Esophagus muscularis mucosa (tissue), 4 donors: ENCODE results near the gene GIPC2. TPM values are rescaled to one million over a fixed set of nuclear protein-coding genes. Genes with fewer than 3 reads are reported as not detected.

Source experiments
- DNase-seq: peaks from one replicate; pipeline ENCODE4 v3.0.0-alpha.2; 2017; ENCODE audit errors: extremely low spot score
- H3K27ac ChIP-seq, 4 donors: fragments of 200-600 bp; sonication (generic); replicated peaks in 1 of 4; 1 replicate in 3 of 4; 2 replicates in 1 of 4; pipeline ENCODE4 v1.5.1; 2016 to 2019; ENCODE audit warnings: mild to moderate bottlenecking in 1 of 4
- H3K27me3 ChIP-seq, 4 donors: fragments of 200-600 bp; sonication (generic); one replicate each; pipeline versions ENCODE4 v1.5.1 to v1.6.0; 2016 to 2019
- H3K36me3 ChIP-seq, 4 donors: fragments of 200-600 bp; sonication (generic); one replicate each; pipeline ENCODE4 v1.5.1; 2016 to 2019
- H3K4me1 ChIP-seq, 4 donors: fragments of 200-600 bp; sonication (generic); one replicate each; pipeline ENCODE4 v1.5.1; 2016 to 2019
- H3K4me3 ChIP-seq, 4 donors: fragments of 200-600 bp; sonication (generic); 1 replicate in 2 of 4; 2 replicates in 2 of 4; pipeline ENCODE4 v1.5.1; 2016 to 2019; ENCODE audit warnings: mild to moderate bottlenecking in 4 of 4, moderate library complexity in 1 of 4
- H3K9me3 ChIP-seq, 4 donors: fragments of 200-600 bp; sonication (generic); 1 replicate in 3 of 4; 2 replicates in 1 of 4; pipeline ENCODE4 v1.5.1; 2016 to 2019
- EP300 ChIP-seq: sonication (generic); formaldehyde crosslinking; IDR thresholded peaks from one replicate; pipeline ENCODE4 v1.6.1; 2017; ENCODE audit warnings: antibody characterized with exemption
- POLR2A ChIP-seq: fragments of 450-650 bp; IDR thresholded peaks from one replicate; pipeline ENCODE4 v1.6.1; 2017; ENCODE audit warnings: antibody characterized with exemption, moderate library complexity, mild to moderate bottlenecking, low read depth
- POLR2AphosphoS5 ChIP-seq, 2 donors: sonication (generic); formaldehyde crosslinking; IDR thresholded peaks; one replicate each; pipeline ENCODE4 v1.6.1; 2017; ENCODE audit warnings: antibody characterized with exemption in 2 of 2
- WGBS: methylation state at CpG from one replicate; pipeline ENCODE4 v1.1.5; 2018; 5-methylcytosine and 5-hydroxymethylcytosine counted together
- intact Hi-C: fragments of 100-400 bp; cut with DNase I; formaldehyde crosslinking; loops from one replicate; pipeline ENCODE4 v1.15.1; 2023
- total RNA-seq, 4 donors: library from RNA; depleted of rRNA; stranded (reverse); fragments of >200 nt; gene quantifications; one replicate each; pipeline versions ENCODE4 v1.1.0 to v1.2.1, GENCODE V29; 2016
- TF ChIP-seq, protein P1 (sequence below), 3 experiments: fragments of 200-600 bp in 2 of 3; fragments of 450-650 bp in 1 of 3; sonication (generic) in 2 of 3; IDR thresholded peaks; one replicate each; pipeline ENCODE4 v1.5.1; 2017 to 2019; ENCODE audit warnings: antibody characterized with exemption in 3 of 3, mild to moderate bottlenecking in 2 of 3, moderate library complexity in 1 of 3

GIPC2 gene
- total RNA-seq, 4 donors from 2014 or later = 4.5 to 8.7 (median 6.8) TPM

DNA sequence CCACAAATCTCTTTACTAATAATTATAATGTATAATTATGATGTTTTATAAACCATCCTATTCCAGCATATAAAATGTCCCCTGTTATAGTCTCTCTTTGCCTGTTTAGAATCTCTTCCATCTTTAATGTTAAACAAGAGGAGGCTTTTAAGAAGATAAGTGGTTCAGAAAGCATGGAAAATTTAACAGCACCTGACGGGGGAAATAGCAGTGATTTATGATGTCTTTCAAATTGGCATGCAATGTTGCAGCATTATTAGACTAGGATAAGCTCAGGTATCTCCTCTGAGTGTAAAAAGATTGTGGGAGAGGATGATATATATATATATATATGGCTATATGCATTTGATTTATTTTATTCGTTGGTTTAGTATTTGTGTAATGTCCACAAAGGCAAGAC is 24.4 kb downstream of the GIPC2 start:
- no peaks in the 10 kb centered on the region for H3K27me3 ChIP-seq
- no peak for DNase-seq
- no peaks in the 10 kb centered on the region for H3K9me3 ChIP-seq
- no peak for TF ChIP-seq POLR2A
- no peak for TF ChIP-seq POLR2AphosphoS5 (IDR thresholded peaks at IDR 0.05)
- TF ChIP-seq, protein P1, sequence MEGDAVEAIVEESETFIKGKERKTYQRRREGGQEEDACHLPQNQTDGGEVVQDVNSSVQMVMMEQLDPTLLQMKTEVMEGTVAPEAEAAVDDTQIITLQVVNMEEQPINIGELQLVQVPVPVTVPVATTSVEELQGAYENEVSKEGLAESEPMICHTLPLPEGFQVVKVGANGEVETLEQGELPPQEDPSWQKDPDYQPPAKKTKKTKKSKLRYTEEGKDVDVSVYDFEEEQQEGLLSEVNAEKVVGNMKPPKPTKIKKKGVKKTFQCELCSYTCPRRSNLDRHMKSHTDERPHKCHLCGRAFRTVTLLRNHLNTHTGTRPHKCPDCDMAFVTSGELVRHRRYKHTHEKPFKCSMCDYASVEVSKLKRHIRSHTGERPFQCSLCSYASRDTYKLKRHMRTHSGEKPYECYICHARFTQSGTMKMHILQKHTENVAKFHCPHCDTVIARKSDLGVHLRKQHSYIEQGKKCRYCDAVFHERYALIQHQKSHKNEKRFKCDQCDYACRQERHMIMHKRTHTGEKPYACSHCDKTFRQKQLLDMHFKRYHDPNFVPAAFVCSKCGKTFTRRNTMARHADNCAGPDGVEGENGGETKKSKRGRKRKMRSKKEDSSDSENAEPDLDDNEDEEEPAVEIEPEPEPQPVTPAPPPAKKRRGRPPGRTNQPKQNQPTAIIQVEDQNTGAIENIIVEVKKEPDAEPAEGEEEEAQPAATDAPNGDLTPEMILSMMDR (IDR thresholded peaks at IDR 0.05) = no peak
- TF ChIP-seq EP300 = no peak
- H3K4me3 ChIP-seq = no peak overlapping the region
- intact Hi-C loops = no loop called here
- peak overlapping the region; percentile 53 to 69 (median 64) for H3K27ac ChIP-seq
- 54% methylated on average over 2 of the region's 2 CpGs for WGBS
- H3K36me3 ChIP-seq = no peaks in the 10 kb centered on the region
- peaks cover 13 to 40% (median 33%) of the 10 kb centered on the region in 4 donors for H3K4me1 ChIP-seq

DNA sequence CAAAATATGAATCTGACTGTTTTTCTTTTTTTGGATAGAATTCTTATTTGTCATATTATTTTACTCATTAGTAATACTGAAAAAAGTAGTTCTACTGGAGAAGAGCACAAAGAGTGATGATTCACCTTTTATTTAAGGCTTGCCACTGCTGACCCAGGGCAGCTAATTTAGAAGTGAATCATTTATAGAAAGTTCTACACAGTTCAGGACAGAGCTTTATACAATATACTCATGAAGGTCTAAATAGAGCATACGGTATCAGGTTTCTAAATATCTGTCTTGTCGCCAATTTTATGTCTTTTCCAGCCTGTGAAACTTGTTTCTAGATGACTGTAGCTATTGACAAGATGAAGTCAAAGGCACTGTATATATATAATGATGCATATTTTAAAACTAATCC is 25.0 kb downstream of the GIPC2 start:
- WGBS = 43% methylated on average over 2 of the region's 2 CpGs
- Histone ChIP-seq H3K4me3 (no peak overlapping the region), H3K27ac (peak overlapping the region; percentile 53 to 69 (median 64)), H3K27me3 (no peaks in the 10 kb centered on the region), H3K36me3 (no peaks in the 10 kb centered on the region), H3K4me1 (peaks cover 13 to 40% (median 33%) of the 10 kb centered on the region in 4 donors), H3K9me3 (no peaks in the 10 kb centered on the region)
- TF ChIP-seq EP300 (no peak), POLR2A (no peak), POLR2AphosphoS5 (IDR thresholded peaks at IDR 0.05) (no peak)
- TF ChIP-seq, protein P1 (IDR thresholded peaks at IDR 0.05) = no peak
- intact Hi-C loops = no loop called here
- no peak for DNase-seq

DNA sequence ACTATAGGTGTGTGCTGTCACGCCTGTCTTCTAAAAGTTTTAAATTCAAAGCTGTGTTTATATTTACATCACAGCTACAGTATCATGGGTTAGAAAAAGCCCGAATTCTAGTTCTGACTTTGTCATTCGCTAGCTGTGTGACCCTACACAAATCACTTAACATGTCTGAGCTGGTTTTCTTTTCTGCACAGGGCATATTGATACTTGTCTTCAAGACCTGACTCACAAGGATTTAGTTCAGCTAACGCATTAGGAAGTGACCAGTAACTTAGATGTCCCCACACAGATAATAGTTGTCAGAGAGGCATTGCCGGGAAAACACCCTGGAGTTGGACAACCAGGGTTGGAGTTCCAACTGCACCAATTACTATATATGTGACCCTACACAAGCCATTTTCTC is 25.9 kb downstream of the GIPC2 start:
- Histone ChIP-seq H3K27ac (no peak overlapping the region), H3K4me3 (no peak overlapping the region), H3K9me3 (no peaks in the 10 kb centered on the region), H3K4me1 (peaks cover 13 to 40% (median 33%) of the 10 kb centered on the region in 4 donors), H3K36me3 (no peaks in the 10 kb centered on the region), H3K27me3 (no peaks in the 10 kb centered on the region)
- no peak for TF ChIP-seq POLR2A
- no peak for TF ChIP-seq POLR2AphosphoS5 (IDR thresholded peaks at IDR 0.05)
- no peak for TF ChIP-seq EP300
- TF ChIP-seq, protein P1 (IDR thresholded peaks at IDR 0.05) = no peak
- intact Hi-C loops = no loop called here
- WGBS = 78% methylated on average over 5 of the region's 5 CpGs
- no peak for DNase-seq

DNA sequence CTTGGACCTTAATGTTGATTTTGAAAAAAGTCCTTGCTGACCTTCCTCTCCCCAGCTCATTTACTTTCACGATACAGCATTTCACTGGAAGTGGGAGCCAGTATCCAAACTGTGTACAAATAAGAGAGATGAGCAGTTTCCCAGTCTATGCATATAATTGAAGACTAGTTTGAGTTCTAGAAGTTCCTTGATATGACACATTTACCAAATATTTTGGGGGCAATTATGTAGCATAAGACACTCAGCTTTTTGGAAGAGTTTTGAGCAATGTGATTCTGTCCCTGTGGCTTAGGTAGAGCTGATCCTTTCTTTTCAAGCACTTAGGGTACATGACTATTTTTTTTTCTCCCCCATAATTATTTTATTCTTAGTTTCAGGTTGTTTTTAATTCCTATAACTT is 26.4 kb downstream of the GIPC2 start:
- no peaks in the 10 kb centered on the region for H3K9me3 ChIP-seq
- H3K27ac ChIP-seq = no peak overlapping the region
- no peaks in the 10 kb centered on the region for H3K36me3 ChIP-seq
- peaks cover 13 to 40% (median 33%) of the 10 kb centered on the region in 4 donors for H3K4me1 ChIP-seq
- DNase-seq = no peak
- 100% methylated on average over 1 of the region's 1 CpG for WGBS
- no peak overlapping the region for H3K4me3 ChIP-seq
- TF ChIP-seq, protein P1 (IDR thresholded peaks at IDR 0.05) = no peak
- TF ChIP-seq POLR2AphosphoS5 (IDR thresholded peaks at IDR 0.05) (no peak), EP300 (no peak), POLR2A (no peak)
- no peaks in the 10 kb centered on the region for H3K27me3 ChIP-seq
- intact Hi-C loops = no loop called here

DNA sequence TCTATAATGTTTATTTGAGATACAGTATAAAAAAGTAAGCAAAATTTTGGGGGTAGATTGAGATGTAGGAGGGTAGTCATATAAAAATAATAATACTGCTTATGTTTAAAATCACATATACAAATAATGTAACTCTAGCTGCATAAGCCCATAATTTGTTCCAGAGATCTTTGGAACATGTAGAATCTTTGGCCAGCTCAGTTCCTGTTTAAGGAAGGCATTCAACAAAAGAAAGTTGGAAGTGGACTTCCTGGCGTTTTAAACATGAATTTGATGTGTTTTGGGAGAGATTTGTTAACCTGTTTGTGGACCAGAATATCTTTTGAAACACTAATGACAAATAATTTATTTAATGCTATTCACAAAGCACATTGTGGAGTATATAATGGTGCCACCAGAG is 27.7 kb downstream of the GIPC2 start:
- Histone ChIP-seq H3K27me3 (no peaks in the 10 kb centered on the region), H3K4me1 (peaks cover 17 to 43% (median 34%) of the 10 kb centered on the region in 4 donors), H3K36me3 (no peaks in the 10 kb centered on the region), H3K9me3 (no peaks in the 10 kb centered on the region), H3K4me3 (no peak overlapping the region), H3K27ac (no peak overlapping the region)
- 65% methylated on average over 1 of the region's 1 CpG for WGBS
- DNase-seq = no peak
- TF ChIP-seq POLR2A = no peak
- TF ChIP-seq, protein P1 (IDR thresholded peaks at IDR 0.05) = no peak
- no peak for TF ChIP-seq EP300
- no peak for TF ChIP-seq POLR2AphosphoS5 (IDR thresholded peaks at IDR 0.05)
- intact Hi-C loops = no loop called here
